Measurements from ENCODE around the gene KCNQ5.

Gene KCNQ5

GRCh38 chr6:73194744-73195143, 572.9 kb downstream of the KCNQ5 start:
- Histone ChIP-seq H3K4me3 (ENCODE audit: low read depth, low read length) (no peak overlapping the region), H3K4me1 (ENCODE audit: control insufficient read depth, insufficient read depth, low read length) (no peaks in the 10 kb centered on the region), H3K27ac (ENCODE audit: extremely low read depth, low read depth, low read length) (no peak overlapping the region), H3K9me3 (ENCODE audit: control insufficient read depth, insufficient read depth, low read depth, low read length) (no peaks in the 10 kb centered on the region), H3K36me3 (ENCODE audit: control insufficient read depth in 2 of 2, insufficient read depth in 1 of 2, low read length in 2 of 2) (peaks cover 0 to 6% of the 10 kb centered on the region in 2 experiments; a peak in 1 of 3 replicates)
- no peak for TF ChIP-seq ZSCAN16 (tag by site-specific recombination; IDR thresholded peaks at IDR 0.05)
- no peak for TF ChIP-seq TRIM28 (IDR thresholded peaks at IDR 0.05; ENCODE audit: borderline replicate concordance, low read length)
- TF ChIP-seq, protein P1, sequence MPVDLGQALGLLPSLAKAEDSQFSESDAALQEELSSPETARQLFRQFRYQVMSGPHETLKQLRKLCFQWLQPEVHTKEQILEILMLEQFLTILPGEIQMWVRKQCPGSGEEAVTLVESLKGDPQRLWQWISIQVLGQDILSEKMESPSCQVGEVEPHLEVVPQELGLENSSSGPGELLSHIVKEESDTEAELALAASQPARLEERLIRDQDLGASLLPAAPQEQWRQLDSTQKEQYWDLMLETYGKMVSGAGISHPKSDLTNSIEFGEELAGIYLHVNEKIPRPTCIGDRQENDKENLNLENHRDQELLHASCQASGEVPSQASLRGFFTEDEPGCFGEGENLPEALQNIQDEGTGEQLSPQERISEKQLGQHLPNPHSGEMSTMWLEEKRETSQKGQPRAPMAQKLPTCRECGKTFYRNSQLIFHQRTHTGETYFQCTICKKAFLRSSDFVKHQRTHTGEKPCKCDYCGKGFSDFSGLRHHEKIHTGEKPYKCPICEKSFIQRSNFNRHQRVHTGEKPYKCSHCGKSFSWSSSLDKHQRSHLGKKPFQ (tag by site-specific recombination; IDR thresholded peaks at IDR 0.05): no peak
- TF ChIP-seq ZNF366 (tag by site-specific recombination; conservative IDR thresholded peaks at IDR 0.05): no peak
- no peak for TF ChIP-seq ZNF645 (tag by site-specific recombination; IDR thresholded peaks at IDR 0.05)
- TF ChIP-seq ZNF677 (tag by site-specific recombination; IDR thresholded peaks at IDR 0.05): no peak
- TF ChIP-seq ZNF560 (tag by site-specific recombination; IDR thresholded peaks at IDR 0.05; ENCODE audit: borderline replicate concordance): no peak
- no peak for TF ChIP-seq ZNF561 (tag by site-specific recombination; IDR thresholded peaks at IDR 0.05; ENCODE audit: borderline replicate concordance)
- TF ChIP-seq, protein P2, sequence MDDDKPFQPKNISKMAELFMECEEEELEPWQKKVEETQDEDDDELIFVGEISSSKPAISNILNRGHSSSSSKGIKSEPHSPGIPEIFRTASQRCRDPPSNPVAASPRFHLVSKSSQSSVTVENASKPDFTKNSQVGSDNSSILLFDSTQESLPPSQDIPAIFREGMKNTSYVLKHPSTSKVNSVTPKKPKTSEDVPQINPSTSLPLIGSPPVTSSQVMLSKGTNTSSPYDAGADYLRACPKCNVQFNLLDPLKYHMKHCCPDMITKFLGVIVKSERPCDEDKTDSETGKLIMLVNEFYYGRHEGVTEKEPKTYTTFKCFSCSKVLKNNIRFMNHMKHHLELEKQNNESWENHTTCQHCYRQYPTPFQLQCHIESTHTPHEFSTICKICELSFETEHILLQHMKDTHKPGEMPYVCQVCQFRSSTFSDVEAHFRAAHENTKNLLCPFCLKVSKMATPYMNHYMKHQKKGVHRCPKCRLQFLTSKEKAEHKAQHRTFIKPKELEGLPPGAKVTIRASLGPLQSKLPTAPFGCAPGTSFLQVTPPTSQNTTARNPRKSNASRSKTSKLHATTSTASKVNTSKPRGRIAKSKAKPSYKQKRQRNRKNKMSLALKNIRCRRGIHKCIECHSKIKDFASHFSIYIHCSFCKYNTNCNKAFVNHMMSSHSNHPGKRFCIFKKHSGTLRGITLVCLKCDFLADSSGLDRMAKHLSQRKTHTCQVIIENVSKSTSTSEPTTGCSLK (tag by site-specific recombination; IDR thresholded peaks at IDR 0.05): no peak
- TF ChIP-seq ZNF76 (tag by site-specific recombination; IDR thresholded peaks at IDR 0.05; ENCODE audit: borderline replicate concordance, low read depth): no peak
- no peak for TF ChIP-seq GFI1B (tag by site-specific recombination; IDR thresholded peaks at IDR 0.05)
- no peak for TF ChIP-seq GLIS2 (tag by site-specific recombination; IDR thresholded peaks at IDR 0.05)
- no peak for TF ChIP-seq ZNF585B (tag by site-specific recombination; IDR thresholded peaks at IDR 0.05)
- no peak for TF ChIP-seq ZNF610 (tag by site-specific recombination; IDR thresholded peaks at IDR 0.05; ENCODE audit: borderline replicate concordance)
- no peak for TF ChIP-seq SP2 (tag by site-specific recombination; IDR thresholded peaks at IDR 0.05)
- TF ChIP-seq ZNF654 (tag by site-specific recombination; IDR thresholded peaks at IDR 0.05; ENCODE audit: low read depth): no peak
- no peak for TF ChIP-seq MEIS1 (CRISPR knock-in tag; IDR thresholded peaks at IDR 0.05; ENCODE audit: borderline replicate concordance)
- TF ChIP-seq RBAK (tag by site-specific recombination; IDR thresholded peaks at IDR 0.05): no peak
- TF ChIP-seq PRDM1 (tag by site-specific recombination; IDR thresholded peaks at IDR 0.05): no peak
- ChIA-PET CTCF (no interaction called here), POLR2A (no interaction called here)

GRCh38 chr6:73200247-73200646, 578.4 kb downstream of the KCNQ5 start:
- H3K4me3 ChIP-seq (ENCODE audit: low read depth, low read length): no peak overlapping the region
- no peak overlapping the region for H3K27ac ChIP-seq (ENCODE audit: extremely low read depth, low read depth, low read length)
- no peaks in the 10 kb centered on the region for H3K4me1 ChIP-seq (ENCODE audit: control insufficient read depth, insufficient read depth, low read length)
- ChIA-PET POLR2A (no interaction called here), CTCF (no interaction called here)
- no peaks in the 10 kb centered on the region for H3K9me3 ChIP-seq (ENCODE audit: control insufficient read depth, insufficient read depth, low read depth, low read length)
- H3K36me3 ChIP-seq (ENCODE audit: control insufficient read depth in 2 of 2, insufficient read depth in 1 of 2, low read length in 2 of 2): no peaks in the 10 kb centered on the region
- TF ChIP-seq, protein P3, sequence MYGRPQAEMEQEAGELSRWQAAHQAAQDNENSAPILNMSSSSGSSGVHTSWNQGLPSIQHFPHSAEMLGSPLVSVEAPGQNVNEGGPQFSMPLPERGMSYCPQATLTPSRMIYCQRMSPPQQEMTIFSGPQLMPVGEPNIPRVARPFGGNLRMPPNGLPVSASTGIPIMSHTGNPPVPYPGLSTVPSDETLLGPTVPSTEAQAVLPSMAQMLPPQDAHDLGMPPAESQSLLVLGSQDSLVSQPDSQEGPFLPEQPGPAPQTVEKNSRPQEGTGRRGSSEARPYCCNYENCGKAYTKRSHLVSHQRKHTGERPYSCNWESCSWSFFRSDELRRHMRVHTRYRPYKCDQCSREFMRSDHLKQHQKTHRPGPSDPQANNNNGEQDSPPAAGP (tag by site-specific recombination; IDR thresholded peaks at IDR 0.05): no peak
- TF ChIP-seq KLF7 (tag by site-specific recombination; IDR thresholded peaks at IDR 0.05; ENCODE audit: borderline replicate concordance) (no peak), ZNF510 (tag by site-specific recombination; IDR thresholded peaks at IDR 0.05; ENCODE audit: insufficient replicate concordance) (no peak), ZNF138 (tag by site-specific recombination; IDR thresholded peaks at IDR 0.05; ENCODE audit: borderline replicate concordance) (no peak), GLIS2 (tag by site-specific recombination; IDR thresholded peaks at IDR 0.05) (no peak), ZNF792 (tag by site-specific recombination; IDR thresholded peaks at IDR 0.05) (no peak), HOXC10 (CRISPR knock-in tag; IDR thresholded peaks at IDR 0.05) (no peak), ZBTB11 (tag by site-specific recombination; conservative IDR thresholded peaks at IDR 0.05; ENCODE audit: low read depth) (no peak)

All from HEK293 (cell line).